Lung (tissue), 12 donors: Measurements from ENCODE around the gene CACNA1I. TPM values are rescaled to one million over a fixed set of nuclear protein-coding genes. Genes with fewer than 3 reads are reported as not detected.

Source experiments
- ATAC-seq: fragments of 200-7000 bp; cut with Tn5 transposase; one replicate; pipeline ENCODE4 v1.9.1; 2020; ENCODE audit warnings: moderate number of reproducible peaks; ENCODE audit not compliant: insufficient read depth, low FRiP score
- DNase-seq, 3 donors: peaks; one replicate each; pipeline ENCODE4 v3.0.0-alpha.2; 2013 to 2017
- H3K27ac ChIP-seq, 2 donors: one replicate each; pipeline ENCODE4 v1.5.1; 2013; ENCODE audit warnings: mild to moderate bottlenecking in 2 of 2, moderate library complexity in 2 of 2, control low read depth in 1 of 2, inconsistent platforms in 1 of 2, low read depth in 1 of 2, low read length in 1 of 2
- H3K27me3 ChIP-seq, 3 donors: one replicate each; pipeline ENCODE4 v1.5.1; 2013; ENCODE audit warnings: low read length in 2 of 3; ENCODE audit not compliant: control insufficient read depth in 3 of 3, insufficient read depth in 3 of 3
- H3K36me3 ChIP-seq, 4 donors: one replicate each; pipeline ENCODE4 v1.5.1; 2013; ENCODE audit warnings: low read length in 4 of 4, mild to moderate bottlenecking in 1 of 4, moderate library complexity in 1 of 4; ENCODE audit not compliant: control insufficient read depth in 4 of 4, insufficient read depth in 4 of 4
- H3K4me1 ChIP-seq, 5 donors: one replicate each; pipeline ENCODE4 v1.5.1; 2013; ENCODE audit warnings: low read length in 5 of 5, mild to moderate bottlenecking in 2 of 5, moderate library complexity in 1 of 5; ENCODE audit not compliant: control insufficient read depth in 5 of 5, insufficient read depth in 5 of 5
- H3K4me3 ChIP-seq: one replicate; pipeline ENCODE4 v1.5.1; 2013; ENCODE audit warnings: mild to moderate bottlenecking, control low read depth, moderate library complexity
- H3K9ac ChIP-seq, 2 donors: one replicate each; pipeline ENCODE4 v1.5.1; 2013; ENCODE audit warnings: low read length in 2 of 2, control low read depth in 1 of 2; ENCODE audit not compliant: insufficient read depth in 1 of 2
- H3K9me3 ChIP-seq, 4 donors: one replicate each; pipeline ENCODE4 v1.5.1; 2013; ENCODE audit warnings: low read length in 3 of 4, mild to moderate bottlenecking in 1 of 4, moderate library complexity in 1 of 4; ENCODE audit not compliant: control insufficient read depth in 4 of 4, insufficient read depth in 3 of 4
- CTCF ChIP-seq: IDR thresholded peaks from 2 replicates; pipeline ENCODE4 v1.5.1; 2012; ENCODE audit warnings: mild to moderate bottlenecking; ENCODE audit errors: control extremely low read depth, extremely low read depth
- WGBS, 2 donors: extraction: QIAGEN DNeasy Blood & Tissue Kit; methylation state at CpG; one replicate each; pipeline ENCODE4 v1.1.7; 2013; 5-methylcytosine and 5-hydroxymethylcytosine counted together
- polyA plus RNA-seq, 2 donors: library from polyadenylated mRNA; stranded (reverse); fragments of 200-250 nt; gene quantifications; one replicate each; pipeline ENCODE4 v1.2.1, GENCODE V29; 2013
- total RNA-seq, 2 donors: library from RNA; depleted of rRNA in 1 of 2; stranded (reverse); fragments of >200 nt in 1 of 2; gene quantifications; one replicate each; pipeline ENCODE4 v1.2.1, GENCODE V29; 2014 to 2021
- donor health status: control.
- donor health status: control.
- donor health status: Bipolar disorder and iron deficiency.
- donor health status: healthy.
- donor health status: DM: yes; HTN: yes; CAD: no.

CACNA1I gene
- total and polyA plus RNA-seq, 4 donors: 0.07 to 0.22 (median 0.16) TPM

- WGBS, 2 donors: 81 to 83% methylated on average over 10 of the region's 10 CpGs
- Histone ChIP-seq H3K4me1 (peaks cover 0 to 11% (median 3%) of the 10 kb centered on the region in 5 donors), H3K27me3 (peaks cover 0 to 13% (median 10%) of the 10 kb centered on the region in 3 donors), H3K27ac (no peak overlapping the region), H3K36me3 (no peaks in the 10 kb centered on the region), H3K4me3 (no peak overlapping the region), H3K9ac (no peak overlapping the region), H3K9me3 (no peaks in the 10 kb centered on the region)
- DNase-seq (no peak), ATAC-seq (no peak)
- no peak for TF ChIP-seq CTCF
Observed at GRCh38 chr22:39713799-39714290, 143.3 kb downstream of the CACNA1I start.

GRCh38 chr22:39714321-39714720, 143.8 kb downstream of the CACNA1I start:
- peaks cover 0 to 13% (median 10%) of the 10 kb centered on the region in 3 donors for H3K27me3 ChIP-seq
- WGBS, 2 donors: 89 to 92% methylated on average over 8 of the region's 8 CpGs
- DNase-seq (no peak), ATAC-seq (no peak)
- no peak overlapping the region for H3K4me3 ChIP-seq
- H3K9ac ChIP-seq: no peak overlapping the region
- TF ChIP-seq CTCF: no peak
- no peaks in the 10 kb centered on the region for H3K9me3 ChIP-seq
- no peaks in the 10 kb centered on the region for H3K36me3 ChIP-seq
- H3K4me1 ChIP-seq: peaks cover 0 to 11% (median 3%) of the 10 kb centered on the region in 5 donors
- H3K27ac ChIP-seq: no peak overlapping the region

DNA sequence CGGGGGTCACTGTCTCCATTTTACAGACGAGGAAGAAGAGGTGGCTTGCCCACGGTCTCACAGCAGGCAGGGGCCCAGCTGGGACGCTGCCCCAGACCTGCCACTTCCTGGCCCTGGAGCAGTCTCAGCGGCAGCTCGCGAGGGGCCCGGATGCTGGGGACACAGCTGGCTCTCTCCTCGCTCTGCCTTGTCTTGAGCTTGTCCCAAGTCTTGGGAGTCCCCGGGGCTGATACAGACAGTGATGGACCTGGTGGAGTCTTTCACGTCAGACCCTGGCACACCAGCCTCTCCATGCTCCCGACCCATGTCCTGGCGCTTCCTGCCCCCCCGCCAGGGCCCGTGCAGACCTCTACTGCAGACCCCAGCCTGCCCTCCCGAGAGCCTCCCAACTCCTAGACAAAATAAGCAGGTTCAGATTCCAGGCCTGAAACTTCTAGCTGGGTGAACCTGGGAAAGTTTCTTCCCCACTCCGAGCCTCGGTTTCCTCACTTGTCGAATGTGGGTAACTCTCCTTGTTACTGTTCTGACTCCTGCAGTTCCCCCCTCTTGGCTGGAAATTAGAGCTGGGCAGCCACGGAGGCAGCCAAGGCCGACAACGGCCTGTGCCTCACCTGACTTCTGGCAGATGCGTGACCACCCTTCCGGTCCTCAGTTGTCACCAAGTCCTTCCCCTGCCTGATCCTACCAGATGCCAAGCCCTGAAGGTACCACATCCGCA, 145.4 kb downstream of the CACNA1I start:
- H3K36me3 ChIP-seq: no peaks in the 10 kb centered on the region
- no peak for TF ChIP-seq CTCF
- H3K4me3 ChIP-seq: no peak overlapping the region
- H3K27me3 ChIP-seq: peaks cover 0 to 13% (median 7%) of the 10 kb centered on the region in 3 donors
- H3K27ac ChIP-seq: no peak overlapping the region
- peaks cover 0 to 6% (median under 1%) of the 10 kb centered on the region in 5 donors for H3K4me1 ChIP-seq
- no peaks in the 10 kb centered on the region for H3K9me3 ChIP-seq
- H3K9ac ChIP-seq: no peak overlapping the region
- no peak for DNase-seq
- WGBS, 2 donors: 77 to 80% methylated on average over 25 of the region's 25 CpGs
- no peak for ATAC-seq
